Measurements from ENCODE around the gene DAAM2.

Gene DAAM2

DNA sequence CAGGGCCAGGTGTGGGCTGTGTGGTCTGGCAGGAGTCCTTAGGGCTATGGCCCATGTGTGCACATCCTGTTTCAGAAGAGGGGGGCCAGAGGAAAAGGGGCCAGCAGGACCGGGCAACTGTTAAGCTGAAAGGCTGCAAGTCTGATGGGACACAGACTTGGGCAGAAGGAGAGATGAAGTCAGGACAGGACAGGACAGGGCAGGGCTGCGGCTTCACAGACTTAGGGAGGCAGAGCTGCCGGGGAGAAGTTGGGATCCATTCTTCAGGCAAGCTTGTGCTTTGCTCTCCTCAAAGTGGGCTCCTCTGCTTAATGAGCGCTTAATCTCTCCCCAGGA lies 113.4 kb downstream of the DAAM2 start:
- DNase-seq (ENCODE audit: low read depth, low spot score) = no peak
- no peak overlapping the region for H3K4me3 ChIP-seq (ENCODE audit: low read depth, low read length)
- TF ChIP-seq CTCF (IDR thresholded peaks at IDR 0.05; ENCODE audit: low read depth, low read length) = no peak
- in situ Hi-C loops (cut with HindIII; ENCODE audit: low sequenced_read_pairs) = no loop called here

GRCh38 chr6:39906318-39906761 lies 114.2 kb downstream of the DAAM2 start:
- no peak for DNase-seq (ENCODE audit: low read depth, low spot score)
- H3K4me3 ChIP-seq (ENCODE audit: low read depth, low read length) = no peak overlapping the region
- TF ChIP-seq CTCF (IDR thresholded peaks at IDR 0.05; ENCODE audit: low read depth, low read length) = no peak
- in situ Hi-C loops (cut with HindIII; ENCODE audit: low sequenced_read_pairs) = no loop called here

DNA sequence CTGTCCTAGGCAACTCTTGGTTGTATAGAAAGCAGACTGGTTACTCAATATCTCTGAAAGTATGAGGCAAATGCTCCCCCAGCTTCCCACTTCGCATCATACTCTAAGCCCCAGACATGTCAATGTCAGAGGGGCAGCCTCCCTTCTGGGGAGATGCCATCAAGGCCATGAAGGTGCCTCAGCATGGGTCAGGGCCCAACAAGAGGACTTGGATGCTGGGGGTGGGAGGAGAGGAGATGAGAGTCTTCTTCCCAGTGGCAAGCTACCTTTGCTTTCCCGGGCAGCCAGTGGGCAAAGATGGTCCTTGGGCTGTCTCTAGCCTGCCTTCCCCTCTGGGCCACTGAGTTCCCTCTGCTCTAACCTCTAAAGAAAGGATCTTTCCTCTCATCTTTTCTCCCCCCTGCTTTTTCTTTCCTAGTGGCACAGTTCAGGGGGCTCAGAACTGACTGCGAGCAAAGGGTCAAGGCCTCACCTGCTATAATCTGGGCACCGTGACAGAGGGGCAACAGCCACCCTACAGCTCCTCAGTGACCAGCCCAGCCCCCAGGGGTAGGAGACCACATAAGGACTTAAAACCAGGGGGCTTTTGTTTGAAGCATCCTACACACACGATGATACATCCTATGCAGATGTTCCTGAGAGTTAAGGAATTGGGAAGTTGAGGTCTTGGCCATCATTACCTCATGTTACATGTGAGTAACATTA lies 115.8 kb downstream of the DAAM2 start:
- H3K4me3 ChIP-seq (ENCODE audit: low read depth, low read length) = no peak overlapping the region
- no peak for TF ChIP-seq CTCF (IDR thresholded peaks at IDR 0.05; ENCODE audit: low read depth, low read length)
- in situ Hi-C loops (cut with HindIII; ENCODE audit: low sequenced_read_pairs) = no loop called here
- DNase-seq (ENCODE audit: low read depth, low spot score) = no peak

- no peak for TF ChIP-seq CTCF (IDR thresholded peaks at IDR 0.05; ENCODE audit: low read depth, low read length)
- no peak overlapping the region for H3K4me3 ChIP-seq (ENCODE audit: low read depth, low read length)
- in situ Hi-C loops (cut with HindIII; ENCODE audit: low sequenced_read_pairs) = no loop called here
- no peak for DNase-seq (ENCODE audit: low read depth, low spot score)
Measured at GRCh38 chr6:39908838-39909583, 116.8 kb downstream of the DAAM2 start.

DNA sequence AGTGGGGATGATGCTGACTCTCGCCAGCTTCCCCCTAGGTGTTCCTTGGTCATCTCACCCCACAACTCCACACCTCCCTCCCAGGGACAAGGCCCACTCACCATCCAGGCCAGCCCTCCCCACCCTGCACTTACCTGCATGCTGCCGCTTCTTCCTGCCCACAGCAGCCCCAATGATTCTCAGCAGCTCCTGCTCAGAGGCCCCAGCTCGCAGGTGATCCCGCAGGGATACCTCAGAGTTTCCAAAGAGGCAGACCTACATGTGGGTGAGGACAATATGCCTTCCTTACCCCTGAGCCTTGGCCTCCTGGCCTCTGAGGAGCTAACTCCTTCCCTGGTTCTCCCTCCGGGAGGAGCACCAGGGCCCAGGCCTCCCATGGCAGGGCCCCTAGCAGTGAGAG lies 117.5 kb downstream of the DAAM2 start:
- no peak for DNase-seq (ENCODE audit: low read depth, low spot score)
- no peak for TF ChIP-seq CTCF (IDR thresholded peaks at IDR 0.05; ENCODE audit: low read depth, low read length)
- in situ Hi-C loops (cut with HindIII; ENCODE audit: low sequenced_read_pairs) = no loop called here
- H3K4me3 ChIP-seq (ENCODE audit: low read depth, low read length) = no peak overlapping the region

- DNase-seq (ENCODE audit: low read depth, low spot score) = no peak
Measured at GRCh38 chr6:39910164-39910563, 118.0 kb downstream of the DAAM2 start.

More at GRCh38 chr6:39910164-39910563, 118.0 kb downstream of the DAAM2 start:
- no peak overlapping the region for H3K4me3 ChIP-seq (ENCODE audit: low read depth, low read length)
- no peak for TF ChIP-seq CTCF (IDR thresholded peaks at IDR 0.05; ENCODE audit: low read depth, low read length)
- in situ Hi-C loops (cut with HindIII; ENCODE audit: low sequenced_read_pairs) = no loop called here
